SH-SY5Y (cell line): ENCODE measurements around the gene ALPK3.

ENCODE experiments used
- GATA2 ChIP-seq: IDR thresholded peaks from 2 replicates; pipeline ENCODE4 v1.6.1; 2011; ENCODE audit warnings: mild to moderate bottlenecking, low read depth, low read length
- GATA3 ChIP-seq: IDR thresholded peaks from 2 replicates; pipeline ENCODE4 v1.6.1; 2011; ENCODE audit warnings: low read depth, mild to moderate bottlenecking, low read length, moderate library complexity

DNA sequence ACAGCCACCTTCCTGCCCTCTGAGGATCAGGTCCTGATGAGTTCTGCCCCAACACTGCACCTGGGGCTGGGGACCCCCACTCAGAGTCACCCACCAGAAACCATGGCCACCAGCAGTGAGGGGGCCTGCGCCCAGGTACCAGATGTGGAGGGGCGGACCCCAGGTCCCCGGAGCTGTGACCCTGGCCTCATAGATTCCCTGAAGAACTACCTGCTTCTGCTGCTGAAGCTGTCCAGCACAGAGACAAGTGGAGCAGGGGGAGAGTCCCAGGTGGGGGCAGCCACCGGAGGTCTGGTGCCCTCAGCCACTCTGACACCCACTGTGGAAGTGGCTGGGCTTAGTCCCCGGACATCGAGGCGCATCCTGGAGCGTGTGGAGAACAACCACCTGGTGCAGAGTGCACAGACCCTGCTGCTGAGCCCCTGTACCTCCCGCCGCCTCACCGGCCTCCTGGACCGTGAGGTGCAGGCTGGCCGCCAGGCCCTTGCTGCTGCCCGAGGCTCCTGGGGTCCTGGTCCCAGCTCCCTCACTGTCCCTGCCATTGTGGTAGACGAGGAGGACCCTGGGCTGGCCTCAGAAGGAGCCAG lies 40.4 kb downstream of the ALPK3 start:
- TF ChIP-seq GATA3 = no peak
- TF ChIP-seq GATA2 = no peak
